OCI-LY1 (cell line): ENCODE data around the gene PRR20B.
"Not testable (repeated sequence)": the region's sequence is repeated elsewhere in the genome, so short reads cannot be mapped to it uniquely, and the experiment has no call there.

ENCODE experiments used
- H2AFZ ChIP-seq: fragments of 200-600 bp; sonication (generic), shearing (Covaris generic); 2 replicates; pipeline ENCODE4 v1.6.0; 2014; ENCODE audit warnings: antibody characterized with exemption, mild to moderate bottlenecking, low read length
- H3F3A ChIP-seq: fragments of 200-600 bp; sonication (generic), shearing (Covaris generic); 2 replicates; pipeline ENCODE4 v1.6.0; 2014; ENCODE audit warnings: mild to moderate bottlenecking, antibody characterized with exemption, low read length, moderate library complexity; ENCODE audit not compliant: insufficient read depth
- H3K27ac ChIP-seq: fragments of 200-600 bp; sonication (generic); 2 replicates; pipeline ENCODE4 v1.5.1; 2014; ENCODE audit warnings: low read length, mixed run types, mild to moderate bottlenecking, low read depth; ENCODE audit not compliant: poor library complexity, severe bottlenecking
- H3K27me3 ChIP-seq: fragments of 200-600 bp; sonication (generic); 2 replicates; pipeline ENCODE4 v1.6.0; 2014; ENCODE audit warnings: antibody characterized with exemption, mild to moderate bottlenecking, low read length, moderate library complexity; ENCODE audit not compliant: insufficient read depth
- H3K36me3 ChIP-seq: fragments of 200-600 bp; sonication (generic); 2 replicates; pipeline ENCODE4 v1.6.1; 2014; ENCODE audit warnings: mild to moderate bottlenecking, antibody characterized with exemption, low read length, moderate library complexity, mixed read lengths; ENCODE audit not compliant: insufficient read depth
- H3K4me1 ChIP-seq: fragments of 200-600 bp; sonication (generic); 2 replicates; pipeline ENCODE4 v1.5.1; 2014; ENCODE audit warnings: mild to moderate bottlenecking, low read length, moderate library complexity; ENCODE audit not compliant: insufficient read depth, severe bottlenecking
- H3K4me2 ChIP-seq: fragments of 200-600 bp; sonication (generic), shearing (Covaris generic); 2 replicates; pipeline ENCODE4 v1.6.1; 2014; ENCODE audit warnings: low read length
- H3K4me3 ChIP-seq: fragments of 200-600 bp; sonication (generic); 2 replicates; pipeline ENCODE4 v1.5.1; 2014; ENCODE audit warnings: low read length, low read depth, mild to moderate bottlenecking, mixed read lengths; ENCODE audit not compliant: poor library complexity, severe bottlenecking
- H3K79me2 ChIP-seq: fragments of 200-600 bp; shearing (Covaris generic); 2 replicates; pipeline ENCODE4 v1.6.1; 2016; ENCODE audit warnings: mixed run types, low read length, mixed read lengths; ENCODE audit not compliant: insufficient read depth
- H3K9ac ChIP-seq: fragments of 200-600 bp; sonication (generic), shearing (Covaris generic); 2 replicates; pipeline ENCODE4 v1.6.1; 2014; ENCODE audit warnings: mild to moderate bottlenecking, low read length, mixed read lengths
- H3K9me2 ChIP-seq: fragments of 200-600 bp; sonication (generic), shearing (Covaris generic); 2 replicates; pipeline ENCODE4 v1.6.1; 2014; ENCODE audit warnings: low read depth, mild to moderate bottlenecking, low read length, mixed read lengths
- H3K9me3 ChIP-seq: fragments of 200-600 bp; shearing (Covaris generic); 2 replicates; pipeline ENCODE4 v1.6.1; 2014; ENCODE audit warnings: low read length, mixed read lengths
- H4K20me1 ChIP-seq: fragments of 200-600 bp; sonication (generic), shearing (Covaris generic); 2 replicates; pipeline ENCODE4 v1.6.0; 2016; ENCODE audit warnings: mild to moderate bottlenecking, low read length; ENCODE audit not compliant: insufficient read depth
- CTCF ChIP-seq: fragments of 200-600 bp; sonication (generic), shearing (Covaris generic); IDR thresholded peaks from 2 replicates; pipeline ENCODE4 v1.5.1; 2017; ENCODE audit warnings: mild to moderate bottlenecking, antibody characterized with exemption, low read length, moderate library complexity, mixed read lengths
- EZH2 ChIP-seq: fragments of 200-600 bp; sonication (generic), shearing (Covaris generic); IDR thresholded peaks from 2 replicates; pipeline ENCODE4 v1.8.0; 2017; ENCODE audit warnings: borderline replicate concordance, mixed run types, mild to moderate bottlenecking, antibody characterized with exemption, low read length, moderate library complexity, mixed read lengths

Gene PRR20B

GRCh38 chr13:57136093-57136492, 11.2 kb upstream of the PRR20B start:
- H3K9ac ChIP-seq, result no peak overlapping the region
- H3K9me2 ChIP-seq, result no peaks in the 10 kb centered on the region
- no peak overlapping the region for H3K4me3 ChIP-seq
- H3K36me3 ChIP-seq, result no peaks in the 10 kb centered on the region
- no peaks in the 10 kb centered on the region for H3K79me2 ChIP-seq
- no peak overlapping the region for H2AFZ ChIP-seq
- TF ChIP-seq EZH2 (no peak), CTCF (no peak)
- no peaks in the 10 kb centered on the region for H3K27me3 ChIP-seq
- H3F3A ChIP-seq, result no peaks in the 10 kb centered on the region
- no peak overlapping the region for H3K27ac ChIP-seq
- no peaks in the 10 kb centered on the region for H3K4me1 ChIP-seq
- no peaks in the 10 kb centered on the region for H4K20me1 ChIP-seq
- H3K4me2 ChIP-seq, result no peak overlapping the region
- H3K9me3 ChIP-seq, result no peaks in the 10 kb centered on the region

GRCh38 chr13:57137585-57137984, 9.7 kb upstream of the PRR20B start:
- no peaks in the 10 kb centered on the region for H3K4me1 ChIP-seq
- no peaks in the 10 kb centered on the region for H3K9me2 ChIP-seq
- H4K20me1 ChIP-seq, result no peaks in the 10 kb centered on the region
- H3K4me2 ChIP-seq, result no peak overlapping the region
- H3K9me3 ChIP-seq, result no peaks in the 10 kb centered on the region
- H3K27ac ChIP-seq, result no peak overlapping the region
- TF ChIP-seq CTCF (no peak), EZH2 (no peak)
- H2AFZ ChIP-seq, result no peak overlapping the region
- no peak overlapping the region for H3K9ac ChIP-seq
- H3K4me3 ChIP-seq, result no peak overlapping the region
- H3K79me2 ChIP-seq, result no peaks in the 10 kb centered on the region
- no peaks in the 10 kb centered on the region for H3K27me3 ChIP-seq
- H3K36me3 ChIP-seq, result no peaks in the 10 kb centered on the region
- no peaks in the 10 kb centered on the region for H3F3A ChIP-seq

GRCh38 chr13:57138988-57139387, 8.3 kb upstream of the PRR20B start:
- H3K4me2 ChIP-seq, result no peak overlapping the region
- H3K9me3 ChIP-seq, result no peaks in the 10 kb centered on the region
- H3K4me3 ChIP-seq, result no peak overlapping the region
- TF ChIP-seq CTCF (no peak), EZH2 (no peak)
- no peaks in the 10 kb centered on the region for H3F3A ChIP-seq
- no peaks in the 10 kb centered on the region for H3K4me1 ChIP-seq
- H3K9ac ChIP-seq, result no peak overlapping the region
- no peaks in the 10 kb centered on the region for H3K79me2 ChIP-seq
- H2AFZ ChIP-seq, result no peak overlapping the region
- H3K9me2 ChIP-seq, result no peaks in the 10 kb centered on the region
- no peak overlapping the region for H3K27ac ChIP-seq
- no peaks in the 10 kb centered on the region for H4K20me1 ChIP-seq
- no peaks in the 10 kb centered on the region for H3K36me3 ChIP-seq
- no peaks in the 10 kb centered on the region for H3K27me3 ChIP-seq

- H3K9ac ChIP-seq, H3K36me3 ChIP-seq, H3K9me2 ChIP-seq, H2AFZ ChIP-seq, H4K20me1 ChIP-seq, H3K27me3 ChIP-seq, H3K4me3 ChIP-seq, H3K79me2 ChIP-seq, H3K4me1 ChIP-seq, H3K9me3 ChIP-seq, H3K4me2 ChIP-seq, H3F3A ChIP-seq, H3K27ac ChIP-seq: not testable (repeated sequence)
Observed at GRCh38 chr13:57139781-57140180, 7.5 kb upstream of the PRR20B start.

- not testable (repeated sequence) for H3F3A ChIP-seq, H3K9me2 ChIP-seq, H3K9me3 ChIP-seq, H3K4me3 ChIP-seq, H3K4me1 ChIP-seq, H4K20me1 ChIP-seq, H3K27ac ChIP-seq, H2AFZ ChIP-seq, H3K4me2 ChIP-seq, H3K79me2 ChIP-seq, H3K27me3 ChIP-seq, H3K36me3 ChIP-seq, H3K9ac ChIP-seq
Observed at GRCh38 chr13:57140235-57140968, 6.9 kb upstream of the PRR20B start, which contains the start of gene PRR20A. Gene PRR20A, plus strand, starts transcription at chr13:57140918. Its CDS starts 387 bp downstream, at chr13:57141305.
